SK-MEL-5 (cell line): ENCODE results near the gene DCDC1. TPM values are rescaled to one million over a fixed set of nuclear protein-coding genes. Genes with fewer than 3 reads are reported as not detected.

Source experiments
- DNase-seq: peaks from one replicate; pipeline ENCODE4 v3.0.0-alpha.2; 2016; ENCODE audit warnings: low read depth, low spot score
- in situ Hi-C: cut with HindIII; loops from 2 replicates; pipeline ENCODE4 v1.10.0; 2016; ENCODE audit warnings: low sequenced_read_pairs, high pct_unique_total_duplicates, low pct_unique_long_range_greater_than_20kb
- polyA plus RNA-seq, 2 experiments: library from polyadenylated mRNA; depleted of rRNA; stranded (reverse); fragments of >200 nt; gene quantifications; 2 replicates each; pipeline ENCODE4 v1.2.3, GENCODE V29; 2015
- total RNA-seq: library from RNA; depleted of rRNA; stranded (reverse); fragments of >200 nt; shearing (Covaris generic); gene quantifications from 2 replicates; pipeline ENCODE4 v1.2.3, GENCODE V29; 2014; rRNA removed

The DCDC1 gene
- 0.11 TPM in 1 of 2 replicates, not detected in the other for total RNA-seq
- polyA plus RNA-seq (2015; cell fraction: cytosol; rRNA removed) = not detected in 2 replicates
- 0.14 TPM in 1 of 2 replicates, not detected in the other for polyA plus RNA-seq (2015; cell fraction: nucleus; rRNA removed)

DNA sequence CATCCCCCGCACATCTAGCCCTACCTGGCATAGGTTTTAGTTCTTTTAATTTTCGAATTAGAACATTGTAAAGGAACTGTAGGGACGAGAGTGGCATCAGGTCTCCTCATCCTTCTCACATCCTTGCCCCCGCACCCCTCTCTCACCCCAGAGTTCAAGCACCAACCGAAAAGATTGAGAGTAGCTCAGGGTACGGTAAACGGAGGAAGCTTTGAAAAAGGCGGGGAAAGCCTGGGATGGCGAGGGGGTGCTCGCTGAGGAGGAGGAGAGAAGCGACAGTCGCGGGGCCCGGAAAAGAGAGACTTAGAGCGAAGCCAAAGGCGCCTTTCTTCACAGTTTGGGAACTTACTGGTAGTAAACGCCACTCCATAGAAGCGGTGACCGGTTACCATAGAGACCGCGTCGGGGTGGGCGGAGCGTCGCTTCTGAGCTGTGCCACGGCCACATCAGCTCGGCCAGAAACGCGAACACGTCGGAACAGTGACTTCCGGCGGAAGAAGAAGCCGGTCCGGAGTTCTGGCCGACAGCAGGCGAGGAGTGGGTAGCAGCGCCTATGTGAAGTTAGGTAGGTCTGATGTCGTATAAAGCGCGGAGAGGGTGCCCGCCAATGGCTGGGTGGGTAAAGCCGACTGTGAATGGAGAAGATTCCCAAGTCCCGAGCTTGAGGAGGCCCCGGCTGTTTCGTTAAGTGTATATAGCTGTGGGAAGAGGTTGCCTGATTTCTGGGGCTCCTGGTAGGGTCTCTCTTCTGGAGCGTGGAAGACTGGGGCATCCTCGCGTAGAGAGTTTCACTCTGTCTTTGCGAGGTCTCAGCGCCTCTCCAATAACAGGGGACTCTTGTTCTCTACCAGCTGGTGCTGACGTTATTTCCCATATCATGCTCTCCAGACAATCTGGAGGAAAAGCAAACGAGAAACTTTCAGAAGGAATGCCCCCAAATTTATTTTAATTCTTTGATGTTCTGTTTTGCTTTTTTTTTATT, at the start of gene DCDC1, which contains the start of gene DNAJC24:
Gene DCDC1 (minus strand): TSS at position 392 of the 982 bp plus-strand sequence. CDS start 41,459 bp downstream, outside the sequence.
Gene DNAJC24 (plus strand): TSS at position 513 of the 982 bp plus-strand sequence. CDS start 889 bp downstream, outside the sequence.
- in situ Hi-C loops = no loop called here
- DNase-seq = peak; percentile 93

DNA sequence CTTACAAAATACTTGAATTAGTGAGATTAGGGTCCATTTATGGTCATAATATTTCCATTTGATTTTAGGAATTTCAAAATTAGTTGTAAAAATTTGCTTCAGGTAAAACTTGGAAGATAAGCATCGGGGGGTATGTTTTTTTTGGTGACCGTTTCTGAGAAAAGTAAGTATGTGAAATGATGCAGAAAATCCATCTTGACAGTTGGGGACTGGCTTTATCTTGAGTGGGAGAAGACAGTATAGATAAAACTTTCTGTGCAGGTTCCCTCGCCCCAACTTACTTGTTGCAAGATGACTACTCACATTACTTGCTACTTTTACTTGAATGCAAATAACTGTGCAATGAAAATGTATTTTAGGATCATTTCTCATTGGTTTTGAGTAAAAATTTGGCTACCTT, 49.6 kb upstream of the DCDC1 start:
- no peak for DNase-seq

GRCh38 chr11:31417816-31418215, 48.3 kb upstream of the DCDC1 start:
- in situ Hi-C loops = no loop called here
- no peak for DNase-seq

More for the DNA sequence above, 49.6 kb upstream of the DCDC1 start:
- in situ Hi-C loops = no loop called here

DNA sequence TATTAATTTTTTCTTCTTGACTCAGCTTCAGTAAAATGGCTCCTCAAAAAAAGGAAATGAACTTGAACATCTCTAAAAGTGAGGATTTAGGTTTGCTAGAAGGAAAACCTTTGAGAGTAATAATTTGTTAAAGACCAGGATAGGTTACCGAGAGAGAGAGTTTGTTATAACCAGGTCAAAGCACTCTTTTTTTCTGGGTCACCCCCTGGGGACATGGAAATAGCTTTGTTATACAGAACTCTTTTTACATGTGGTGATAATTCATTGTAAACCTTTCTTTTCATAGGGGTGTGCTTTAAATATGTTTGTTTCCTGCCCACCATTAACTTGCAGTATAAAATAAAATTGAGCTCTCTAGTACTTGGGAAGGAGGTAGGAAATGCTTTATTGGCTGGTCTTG, 47.8 kb upstream of the DCDC1 start:
- no peak for DNase-seq
- in situ Hi-C loops = no loop called here

- in situ Hi-C loops = no loop called here
- DNase-seq = no peak
Observed at GRCh38 chr11:31415435-31415834, 45.9 kb upstream of the DCDC1 start.

- no peak for DNase-seq
- in situ Hi-C loops = no loop called here
Observed at GRCh38 chr11:31414338-31414737, 44.8 kb upstream of the DCDC1 start.

DNA sequence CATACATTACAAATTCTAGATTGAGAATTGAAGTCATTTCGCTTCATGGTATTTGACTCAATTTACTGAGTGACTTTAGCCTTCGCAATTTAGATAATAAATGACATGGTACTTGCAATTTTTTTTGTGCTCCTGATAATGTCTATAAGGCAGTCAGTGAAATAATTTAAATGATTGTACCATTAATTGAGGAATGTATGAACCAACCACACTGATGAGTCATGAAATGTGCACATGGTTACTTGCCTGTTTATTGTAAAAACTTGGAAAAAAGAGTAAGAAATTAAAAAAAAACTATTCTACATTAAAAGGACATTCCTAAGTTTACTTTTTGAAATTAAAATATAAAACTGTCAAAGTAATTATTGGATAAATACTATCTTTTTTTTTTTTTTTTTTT, 43.4 kb upstream of the DCDC1 start:
- DNase-seq = no peak
- in situ Hi-C loops = no loop called here

- in situ Hi-C loops = no loop called here
- no peak for DNase-seq
Observed at GRCh38 chr11:31408201-31408600, 38.7 kb upstream of the DCDC1 start.

GRCh38 chr11:31404614-31405013, 35.1 kb upstream of the DCDC1 start:
- in situ Hi-C loops = no loop called here
- no peak for DNase-seq

DNA sequence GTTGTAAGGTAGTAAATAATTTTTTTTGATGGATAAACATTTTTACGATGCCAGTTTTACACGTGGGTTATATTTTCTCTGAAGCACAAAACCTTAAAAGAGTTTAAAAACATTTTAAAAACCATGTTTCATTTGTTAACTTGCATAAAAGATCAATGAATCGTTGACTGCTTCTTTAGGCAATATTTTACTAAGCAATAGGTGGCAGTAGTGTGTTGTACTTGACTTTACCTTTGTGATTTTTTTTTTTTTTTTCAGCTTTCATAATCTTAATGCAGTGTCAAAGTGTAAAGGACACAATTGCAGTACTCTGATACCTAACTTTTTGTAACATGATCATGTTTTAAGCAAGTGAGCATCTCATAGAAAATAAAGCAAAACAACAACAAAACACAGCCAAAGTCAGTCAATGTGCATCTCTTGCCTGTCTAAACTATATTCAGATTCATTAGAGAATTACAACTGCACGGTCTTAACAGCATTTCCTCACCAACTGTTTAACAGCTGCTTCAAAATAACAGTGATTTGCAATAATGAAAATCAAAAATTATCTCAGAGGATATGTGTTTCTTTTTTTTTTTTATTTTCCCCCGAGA, 27.8 kb upstream of the DCDC1 start:
- DNase-seq = peak; percentile 53
- in situ Hi-C loops = no loop called here

- no peak for DNase-seq
- in situ Hi-C loops = no loop called here
Observed at GRCh38 chr11:31387379-31387778, 17.8 kb upstream of the DCDC1 start.

GRCh38 chr11:31383116-31383515, 13.6 kb upstream of the DCDC1 start:
- in situ Hi-C loops = no loop called here
- DNase-seq = no peak

DNA sequence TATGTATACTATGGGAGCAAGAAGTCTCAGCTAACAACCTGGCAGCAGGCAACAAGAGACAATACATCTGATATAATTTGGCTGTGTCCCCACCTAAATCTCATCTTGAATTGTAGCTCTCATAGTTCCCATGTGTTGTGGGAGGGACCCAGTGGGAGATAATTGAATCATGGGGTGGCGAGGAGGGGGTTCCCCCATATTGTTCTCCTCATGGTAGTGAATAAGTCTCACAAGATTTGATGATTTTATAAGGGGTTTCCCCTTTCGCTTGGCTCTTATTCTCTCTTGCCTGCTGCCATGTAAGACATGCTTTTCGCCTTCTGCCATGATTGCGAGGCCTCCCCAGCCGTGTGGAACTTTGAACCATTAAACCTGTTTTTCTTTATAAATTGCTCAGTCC, 6.3 kb upstream of the DCDC1 start:
- in situ Hi-C loops = no loop called here
- no peak for DNase-seq

DNA sequence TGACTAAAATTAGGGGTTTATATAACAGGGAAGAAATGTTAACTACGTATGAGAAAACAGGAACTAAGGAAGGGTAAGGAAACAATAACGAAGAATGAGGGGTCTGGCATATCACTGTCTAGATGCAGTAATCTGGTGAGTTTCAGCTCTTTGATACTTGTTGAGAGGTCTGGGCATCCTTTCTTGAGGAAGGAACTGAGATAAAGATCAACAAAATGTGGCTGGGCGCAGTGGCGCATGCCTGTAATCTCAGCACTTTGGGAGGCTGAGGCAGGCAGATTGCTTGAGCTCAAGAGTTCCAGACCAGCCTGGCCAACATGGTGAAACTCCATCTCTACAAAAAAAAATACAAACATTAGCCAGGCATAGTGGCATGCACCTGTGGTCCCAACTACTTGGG, 2.7 kb downstream of the DCDC1 start:
- no peak for DNase-seq
- in situ Hi-C loops = no loop called here

DNA sequence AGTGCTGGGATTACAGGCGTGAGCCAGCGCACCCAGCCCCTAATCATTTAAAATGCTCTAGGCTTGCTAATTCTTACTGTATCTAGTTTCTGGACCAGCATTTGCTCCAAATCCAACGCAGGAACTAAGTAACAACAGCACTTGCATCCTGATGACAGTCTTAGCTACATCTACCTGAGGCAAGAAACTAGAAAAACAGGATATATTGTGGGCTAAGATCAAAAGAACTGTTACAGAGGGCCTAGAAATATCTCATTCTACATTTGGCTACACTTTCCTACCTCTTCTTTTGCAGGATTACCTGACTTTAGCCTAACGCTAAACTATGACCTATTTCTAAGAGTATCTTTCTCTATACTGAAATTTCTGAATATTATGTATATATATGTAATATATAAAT, 7.8 kb downstream of the DCDC1 start:
- DNase-seq = no peak
- in situ Hi-C loops = no loop called here

DNA sequence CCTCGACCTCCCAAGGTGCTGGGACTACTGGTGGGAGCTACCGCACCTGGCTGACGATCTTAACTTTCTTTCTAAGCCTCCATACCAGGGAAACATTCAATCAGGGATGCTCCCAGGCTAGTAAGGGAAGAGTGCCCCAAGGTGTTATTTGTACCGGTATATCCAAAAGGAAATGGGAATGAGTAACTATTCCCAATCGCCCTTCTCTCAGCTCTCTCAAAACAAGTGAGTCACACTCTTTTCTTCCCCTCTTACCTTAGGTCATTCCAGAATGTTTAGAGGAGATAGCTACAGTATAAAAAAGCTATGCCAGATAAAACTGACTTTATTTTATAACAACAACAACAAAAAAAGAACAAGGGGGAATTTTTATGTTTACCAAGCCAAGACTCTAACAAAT, 13.7 kb downstream of the DCDC1 start:
- DNase-seq = no peak
- in situ Hi-C loops = no loop called here

DNA sequence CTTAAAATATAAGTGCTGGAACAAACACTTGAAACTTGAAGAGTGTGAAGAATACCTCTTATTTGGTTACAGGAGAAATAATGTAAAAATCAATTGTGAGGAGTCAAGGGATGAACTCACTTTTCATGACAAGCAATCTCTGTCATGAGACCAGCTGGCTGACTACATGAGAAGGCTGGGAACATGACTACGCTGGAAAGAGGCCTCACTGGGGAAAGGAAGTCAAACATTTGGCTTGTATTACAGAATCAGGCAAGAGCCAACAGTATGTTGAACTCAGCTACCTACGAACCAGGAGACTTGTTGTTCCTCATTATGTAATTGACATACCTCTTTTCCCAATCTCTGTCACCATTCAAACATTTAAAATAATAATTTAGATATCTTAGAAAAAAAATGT, 14.4 kb downstream of the DCDC1 start:
- in situ Hi-C loops = no loop called here

GRCh38 chr11:31351168-31351567, 18.4 kb downstream of the DCDC1 start:
- in situ Hi-C loops = no loop called here
- no peak for DNase-seq

More for the DNA sequence above, 14.4 kb downstream of the DCDC1 start:
- DNase-seq = peak; percentile 6
